ENCODE results near the gene AKNA.

AKNA gene

DNA sequence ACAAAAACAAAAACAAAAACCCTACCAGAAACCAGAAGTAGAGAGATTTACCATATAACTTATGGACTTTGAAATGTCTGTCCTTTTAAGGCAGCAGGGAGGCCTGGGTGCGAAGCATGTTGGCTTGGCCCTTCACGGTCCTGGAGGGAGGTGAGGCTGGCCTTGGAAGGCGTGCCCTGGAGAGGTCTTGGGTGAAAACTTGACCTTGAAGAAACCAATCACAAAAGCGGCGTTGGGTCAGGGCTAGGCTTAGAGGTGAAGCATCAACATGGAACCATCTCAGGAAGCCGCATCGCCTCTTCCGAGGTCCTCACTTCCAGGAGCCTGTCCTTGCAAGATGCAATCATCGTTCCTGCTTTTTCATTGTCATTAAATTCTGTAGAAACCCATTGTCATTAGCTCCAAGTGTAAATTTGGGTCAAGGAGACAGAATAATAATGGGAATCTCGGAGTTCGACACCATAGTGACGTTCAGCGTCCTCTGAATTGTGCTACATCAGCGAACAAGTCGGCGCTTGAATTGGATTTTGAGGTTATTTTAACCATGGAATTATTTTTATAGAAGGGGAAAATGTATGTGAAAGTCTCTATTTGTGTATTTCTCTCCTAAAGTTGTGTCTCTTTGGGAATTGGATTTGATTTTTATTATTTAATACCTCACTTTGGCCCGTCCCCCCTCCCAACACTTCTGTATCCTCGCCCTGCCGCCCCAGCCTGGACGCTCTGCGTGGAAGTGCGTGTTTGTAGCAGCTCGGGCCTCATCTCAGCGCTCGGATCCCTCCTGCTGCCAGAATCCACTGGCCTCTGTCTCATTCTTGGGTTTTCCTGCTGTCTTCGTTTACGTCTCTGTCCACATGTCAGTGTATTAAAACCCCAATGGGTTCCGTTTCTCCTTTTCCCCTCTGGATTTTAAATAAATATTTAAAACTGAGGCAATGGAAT is 75.9 kb downstream of the AKNA start:
- H3K27me3 ChIP-seq (ENCODE audit: control insufficient read depth, insufficient read depth, low read length) = no peaks in the 10 kb centered on the region
- H3K4me1 ChIP-seq (ENCODE audit: control insufficient read depth, insufficient read depth, low read length) = no peaks in the 10 kb centered on the region
- no peak overlapping the region for H3K4me2 ChIP-seq (ENCODE audit: low read length)
- H3K4me3 ChIP-seq (ENCODE audit: low read length) = no peak overlapping the region
- no peaks in the 10 kb centered on the region for H3K9me3 ChIP-seq (replicated peaks; ENCODE audit: low read length)
- H3K9ac ChIP-seq (ENCODE audit: low read depth, low read length) = no peak overlapping the region
- H3K36me3 ChIP-seq (ENCODE audit: insufficient read depth, low read length) = peaks cover 12% of the 10 kb centered on the region

DNA sequence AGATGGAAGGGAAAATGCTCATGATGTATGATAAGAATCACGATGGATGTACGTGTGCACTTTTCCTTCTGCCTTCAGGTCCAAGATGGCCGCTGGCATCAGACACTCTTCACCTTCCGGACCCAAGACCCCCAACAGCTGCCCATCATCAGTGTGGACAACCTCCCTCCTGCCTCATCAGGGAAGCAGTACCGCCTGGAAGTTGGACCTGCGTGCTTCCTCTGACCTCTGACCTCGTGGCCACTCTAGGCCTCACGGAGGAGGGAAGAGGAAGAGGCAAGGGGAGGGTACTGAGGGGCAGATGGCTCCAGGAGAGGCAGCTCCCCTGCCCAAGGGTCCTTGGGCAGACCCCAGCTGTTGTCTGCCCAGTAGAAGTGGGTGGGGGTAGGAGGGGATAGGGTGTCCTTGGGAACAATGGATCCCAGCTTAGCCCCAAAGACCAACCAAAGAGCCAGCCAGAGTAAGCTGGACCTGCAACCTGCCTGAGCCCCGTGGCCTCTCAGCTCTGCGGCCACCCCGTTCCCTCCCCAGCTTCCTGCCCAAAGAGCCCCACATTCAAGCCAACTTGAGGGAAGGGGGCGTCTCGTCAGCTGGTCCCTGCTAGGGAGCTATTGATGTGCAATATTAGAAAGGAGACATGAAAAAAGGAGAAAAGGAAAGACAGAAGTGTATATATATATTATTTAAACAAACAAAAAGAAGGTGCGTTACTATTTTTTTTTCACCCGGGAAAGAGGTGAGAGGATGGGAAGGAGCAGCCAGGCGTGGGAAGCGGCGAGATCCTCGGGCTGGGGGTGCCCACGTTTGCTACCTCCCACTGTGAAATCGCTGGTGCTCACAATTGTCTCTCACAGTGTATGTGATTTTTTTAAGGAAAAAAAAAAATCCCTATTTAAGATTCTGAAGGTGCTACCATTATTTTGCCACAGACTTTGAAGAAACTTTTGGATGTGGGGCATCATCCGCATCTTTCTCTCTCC is 77.0 kb downstream of the AKNA start:
- Histone ChIP-seq H3K4me2 (ENCODE audit: low read length) (no peak overlapping the region), H3K4me1 (ENCODE audit: control insufficient read depth, insufficient read depth, low read length) (no peaks in the 10 kb centered on the region), H3K27me3 (ENCODE audit: control insufficient read depth, insufficient read depth, low read length) (no peaks in the 10 kb centered on the region), H3K4me3 (ENCODE audit: low read length) (no peak overlapping the region), H3K36me3 (ENCODE audit: insufficient read depth, low read length) (peaks cover 16% of the 10 kb centered on the region), H3K9me3 (replicated peaks; ENCODE audit: low read length) (no peaks in the 10 kb centered on the region), H3K9ac (ENCODE audit: low read depth, low read length) (no peak overlapping the region)

DNA sequence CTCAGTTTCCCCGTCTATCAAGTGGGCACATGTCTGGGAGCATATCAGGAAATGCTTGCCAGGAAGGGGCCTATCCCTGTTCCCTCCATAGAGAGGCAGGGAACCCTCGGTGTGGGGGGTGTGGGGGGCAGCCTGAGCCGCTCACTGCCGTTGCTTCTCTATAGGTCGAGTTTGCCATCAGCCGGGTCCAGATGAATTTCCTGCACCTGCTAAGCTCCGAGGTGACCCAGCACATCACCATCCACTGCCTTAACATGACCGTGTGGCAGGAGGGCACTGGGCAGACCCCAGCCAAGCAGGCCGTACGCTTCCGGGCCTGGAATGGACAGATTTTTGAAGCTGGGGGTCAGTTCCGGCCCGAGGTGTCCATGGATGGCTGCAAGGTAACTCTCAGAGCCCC is 78.7 kb downstream of the AKNA start:
- Histone ChIP-seq H3K4me1 (ENCODE audit: control insufficient read depth, insufficient read depth, low read length) (no peaks in the 10 kb centered on the region), H3K4me3 (ENCODE audit: low read length) (no peak overlapping the region), H3K4me2 (ENCODE audit: low read length) (no peak overlapping the region), H3K9me3 (replicated peaks; ENCODE audit: low read length) (no peaks in the 10 kb centered on the region), H3K36me3 (ENCODE audit: insufficient read depth, low read length) (peaks cover 16% of the 10 kb centered on the region), H3K9ac (ENCODE audit: low read depth, low read length) (no peak overlapping the region), H3K27me3 (ENCODE audit: control insufficient read depth, insufficient read depth, low read length) (no peaks in the 10 kb centered on the region)

DNA sequence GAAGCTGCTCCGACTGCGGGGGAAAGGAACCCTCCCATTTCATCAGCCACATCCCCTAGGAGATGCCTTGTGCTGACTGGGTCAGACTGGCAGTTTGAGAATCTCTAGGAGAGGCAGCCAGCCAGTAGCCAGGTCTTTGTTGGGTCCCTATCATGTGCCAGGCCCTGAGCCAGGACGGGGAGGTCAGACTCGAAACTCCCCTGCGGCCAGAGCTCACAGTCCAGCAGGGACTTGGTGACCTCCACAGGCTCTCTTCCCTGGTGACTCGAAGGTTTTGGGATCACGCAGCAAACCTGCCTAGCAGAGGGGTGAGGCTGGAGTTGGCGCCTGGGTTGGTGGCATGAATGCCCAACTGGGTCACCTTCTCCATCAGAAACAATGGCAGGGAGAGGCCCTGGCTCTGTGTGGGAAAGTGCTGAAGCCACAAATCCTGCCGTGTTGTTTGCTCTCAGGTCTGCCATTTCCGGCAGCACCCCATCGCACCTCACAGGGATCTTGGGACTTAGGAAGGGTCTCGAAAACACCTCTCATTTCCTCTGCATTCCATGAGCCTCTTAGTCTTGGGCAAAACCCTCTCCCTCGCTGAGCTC is 79.3 kb downstream of the AKNA start:
- Histone ChIP-seq H3K27me3 (ENCODE audit: control insufficient read depth, insufficient read depth, low read length) (no peaks in the 10 kb centered on the region), H3K9ac (ENCODE audit: low read depth, low read length) (no peak overlapping the region), H3K9me3 (replicated peaks; ENCODE audit: low read length) (no peaks in the 10 kb centered on the region), H3K4me3 (ENCODE audit: low read length) (no peak overlapping the region), H3K4me2 (ENCODE audit: low read length) (no peak overlapping the region), H3K36me3 (ENCODE audit: insufficient read depth, low read length) (peaks cover 16% of the 10 kb centered on the region), H3K4me1 (ENCODE audit: control insufficient read depth, insufficient read depth, low read length) (no peaks in the 10 kb centered on the region)

DNA sequence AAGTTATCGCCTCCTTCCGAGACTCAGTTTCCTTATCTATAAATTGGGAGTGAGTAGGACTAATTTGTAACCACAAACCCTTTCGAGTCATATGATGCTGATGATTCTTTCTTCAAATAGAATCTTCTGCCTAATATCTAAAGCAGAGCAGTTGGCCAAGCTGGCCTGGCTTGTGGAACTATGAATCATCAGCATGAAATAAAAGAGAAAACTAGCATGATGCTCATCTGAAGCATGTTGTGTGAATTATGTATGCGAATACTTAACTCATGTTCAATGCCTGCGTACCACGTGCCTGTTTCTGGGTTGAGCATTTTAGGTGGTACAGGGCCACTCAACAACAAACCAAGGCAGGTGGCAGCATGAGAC is 79.9 kb downstream of the AKNA start:
- Histone ChIP-seq H3K27me3 (ENCODE audit: control insufficient read depth, insufficient read depth, low read length) (no peaks in the 10 kb centered on the region), H3K4me3 (ENCODE audit: low read length) (no peak overlapping the region), H3K36me3 (ENCODE audit: insufficient read depth, low read length) (peaks cover 16% of the 10 kb centered on the region), H3K9me3 (replicated peaks; ENCODE audit: low read length) (no peaks in the 10 kb centered on the region), H3K4me1 (ENCODE audit: control insufficient read depth, insufficient read depth, low read length) (no peaks in the 10 kb centered on the region), H3K4me2 (ENCODE audit: low read length) (no peak overlapping the region), H3K9ac (ENCODE audit: low read depth, low read length) (no peak overlapping the region)

- H3K9me3 ChIP-seq (replicated peaks; ENCODE audit: low read length) = no peaks in the 10 kb centered on the region
- H3K4me2 ChIP-seq (ENCODE audit: low read length) = no peak overlapping the region
- H3K27me3 ChIP-seq (ENCODE audit: control insufficient read depth, insufficient read depth, low read length) = no peaks in the 10 kb centered on the region
- H3K4me1 ChIP-seq (ENCODE audit: control insufficient read depth, insufficient read depth, low read length) = no peaks in the 10 kb centered on the region
- H3K36me3 ChIP-seq (ENCODE audit: insufficient read depth, low read length) = peaks cover 23% of the 10 kb centered on the region
- H3K4me3 ChIP-seq (ENCODE audit: low read length) = no peak overlapping the region
- H3K9ac ChIP-seq (ENCODE audit: low read depth, low read length) = no peak overlapping the region
Measured at GRCh38 chr9:114304416-114305188, 83.2 kb downstream of the AKNA start.

DNA sequence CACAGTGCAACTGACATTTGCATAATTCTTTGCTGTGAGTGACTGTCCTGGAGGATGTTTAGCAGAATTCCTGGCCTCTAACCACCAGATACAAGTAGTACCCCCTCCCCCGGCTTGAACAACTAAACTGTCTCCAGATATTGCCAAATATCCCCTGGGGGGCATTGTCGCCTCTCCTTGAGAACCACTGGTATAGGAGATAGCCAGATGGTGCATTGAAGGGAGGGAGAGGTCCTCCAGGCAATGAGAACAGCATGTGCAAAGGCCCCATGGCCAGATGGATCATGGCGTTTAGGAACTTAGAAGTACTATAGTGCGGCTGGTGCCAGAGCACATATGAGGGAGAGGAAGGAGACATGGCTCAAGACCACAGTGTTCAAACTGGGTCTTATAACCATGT is 83.8 kb downstream of the AKNA start:
- Histone ChIP-seq H3K27me3 (ENCODE audit: control insufficient read depth, insufficient read depth, low read length) (no peaks in the 10 kb centered on the region), H3K4me1 (ENCODE audit: control insufficient read depth, insufficient read depth, low read length) (no peaks in the 10 kb centered on the region), H3K4me2 (ENCODE audit: low read length) (no peak overlapping the region), H3K9ac (ENCODE audit: low read depth, low read length) (no peak overlapping the region), H3K4me3 (ENCODE audit: low read length) (no peak overlapping the region), H3K36me3 (ENCODE audit: insufficient read depth, low read length) (peaks cover 22% of the 10 kb centered on the region), H3K9me3 (replicated peaks; ENCODE audit: low read length) (no peaks in the 10 kb centered on the region)

GRCh38 chr9:114303571-114303970 is 84.2 kb downstream of the AKNA start:
- no peaks in the 10 kb centered on the region for H3K27me3 ChIP-seq (ENCODE audit: control insufficient read depth, insufficient read depth, low read length)
- no peaks in the 10 kb centered on the region for H3K9me3 ChIP-seq (replicated peaks; ENCODE audit: low read length)
- no peak overlapping the region for H3K4me2 ChIP-seq (ENCODE audit: low read length)
- H3K36me3 ChIP-seq (ENCODE audit: insufficient read depth, low read length) = peaks cover 19% of the 10 kb centered on the region
- H3K4me3 ChIP-seq (ENCODE audit: low read length) = no peak overlapping the region
- H3K4me1 ChIP-seq (ENCODE audit: control insufficient read depth, insufficient read depth, low read length) = no peaks in the 10 kb centered on the region
- H3K9ac ChIP-seq (ENCODE audit: low read depth, low read length) = no peak overlapping the region

GRCh38 chr9:114302727-114303126 is 85.1 kb downstream of the AKNA start:
- no peaks in the 10 kb centered on the region for H3K4me1 ChIP-seq (ENCODE audit: control insufficient read depth, insufficient read depth, low read length)
- no peak overlapping the region for H3K4me3 ChIP-seq (ENCODE audit: low read length)
- no peak overlapping the region for H3K4me2 ChIP-seq (ENCODE audit: low read length)
- peaks cover 20% of the 10 kb centered on the region for H3K36me3 ChIP-seq (ENCODE audit: insufficient read depth, low read length)
- no peaks in the 10 kb centered on the region for H3K9me3 ChIP-seq (replicated peaks; ENCODE audit: low read length)
- no peak overlapping the region for H3K9ac ChIP-seq (ENCODE audit: low read depth, low read length)
- H3K27me3 ChIP-seq (ENCODE audit: control insufficient read depth, insufficient read depth, low read length) = no peaks in the 10 kb centered on the region

DNA sequence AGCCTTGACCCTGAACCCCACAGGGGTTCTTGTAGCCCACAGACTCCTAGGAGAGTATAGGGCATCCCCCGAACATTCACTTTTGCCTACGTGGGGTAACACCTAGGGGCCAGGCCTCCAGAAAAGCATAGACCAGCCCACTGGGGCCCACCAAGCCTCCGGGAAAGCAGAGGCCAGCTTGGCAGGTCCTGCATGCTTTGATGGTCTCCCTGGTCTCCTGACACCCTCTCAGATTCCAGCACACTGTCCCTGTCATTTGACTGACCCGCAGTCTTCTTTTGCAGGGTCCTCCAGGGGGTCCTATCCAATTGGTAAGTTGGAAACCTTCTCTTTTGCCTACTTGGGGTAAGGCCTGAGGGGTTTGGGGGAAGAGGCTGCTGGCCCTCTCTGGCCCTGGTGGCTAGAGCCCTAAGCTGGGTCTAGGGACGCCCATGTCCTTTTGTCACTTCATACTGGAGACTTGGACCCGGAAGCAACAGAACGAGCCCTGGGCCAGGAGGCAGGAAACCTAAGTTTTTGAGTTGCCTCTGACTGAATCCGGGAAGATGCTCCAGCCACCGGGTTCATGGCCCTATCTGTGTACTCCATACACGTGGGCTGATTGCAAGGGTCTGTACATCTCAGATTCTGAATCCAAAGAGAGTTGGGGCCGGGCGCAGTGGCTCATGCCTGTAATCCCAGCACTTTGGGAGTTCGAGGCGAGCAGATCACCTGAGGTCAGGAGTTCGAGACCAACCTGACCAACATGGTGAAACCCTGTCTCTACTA is 85.8 kb downstream of the AKNA start:
- Histone ChIP-seq H3K4me2 (ENCODE audit: low read length) (no peak overlapping the region), H3K9me3 (replicated peaks; ENCODE audit: low read length) (no peaks in the 10 kb centered on the region), H3K27me3 (ENCODE audit: control insufficient read depth, insufficient read depth, low read length) (no peaks in the 10 kb centered on the region), H3K4me1 (ENCODE audit: control insufficient read depth, insufficient read depth, low read length) (no peaks in the 10 kb centered on the region), H3K36me3 (ENCODE audit: insufficient read depth, low read length) (peaks cover 17% of the 10 kb centered on the region), H3K4me3 (ENCODE audit: low read length) (no peak overlapping the region), H3K9ac (ENCODE audit: low read depth, low read length) (no peak overlapping the region)

Data from skeletal muscle satellite cell (primary cell).